Measurements from ENCODE around the gene TPSG1. TPM values are rescaled to one million over a fixed set of nuclear protein-coding genes. Genes with fewer than 3 reads are reported as not detected.

The TPSG1 gene
- total and polyA plus RNA-seq, 7 donors = 1.4 to 73.9 (median 40.7) TPM; not detected in 3

DNA sequence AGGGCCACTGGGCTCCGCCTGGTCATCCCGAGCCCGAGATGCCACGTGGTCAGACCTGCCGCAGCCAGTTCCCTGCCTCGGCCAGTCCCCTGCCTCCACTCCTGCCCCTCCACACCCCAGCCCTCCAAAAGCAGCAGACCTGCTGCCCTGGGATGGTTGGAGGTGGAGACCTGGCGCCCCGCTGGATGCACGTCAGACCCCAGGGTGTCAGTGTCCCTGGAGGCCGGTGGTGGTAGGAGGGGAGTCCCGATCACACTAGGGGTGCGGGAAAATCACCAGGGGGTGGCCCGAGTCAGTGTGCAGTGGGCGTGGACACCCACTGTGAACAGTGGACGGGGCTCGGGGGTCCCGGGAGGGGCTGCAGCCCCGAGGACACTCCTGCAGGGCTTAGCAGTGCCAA lies 26.9 kb downstream of the TPSG1 start:
- WGBS, 2 donors = 84 to 86% methylated on average over 18 of the region's 18 CpGs
- Histone ChIP-seq H3K27me3 (no peaks in the 10 kb centered on the region), H3K9me3 (no peaks in the 10 kb centered on the region), H3K4me3 (no peak overlapping the region), H3K36me3 (peaks cover 14 to 56% (median 38%) of the 10 kb centered on the region in 4 donors), H3K4me1 (peaks cover 0 to 23% (median 17%) of the 10 kb centered on the region in 4 donors), H3K27ac (peak overlapping the region in 3 of 4 donors; percentile 57 to 90 (median 83))
- TF ChIP-seq EP300 (IDR thresholded peaks at IDR 0.05) (no peak), POLR2A (IDR thresholded peaks at IDR 0.05) (no peak), POLR2AphosphoS5 (IDR thresholded peaks at IDR 0.05) (no peak)
- TF ChIP-seq, protein P1, sequence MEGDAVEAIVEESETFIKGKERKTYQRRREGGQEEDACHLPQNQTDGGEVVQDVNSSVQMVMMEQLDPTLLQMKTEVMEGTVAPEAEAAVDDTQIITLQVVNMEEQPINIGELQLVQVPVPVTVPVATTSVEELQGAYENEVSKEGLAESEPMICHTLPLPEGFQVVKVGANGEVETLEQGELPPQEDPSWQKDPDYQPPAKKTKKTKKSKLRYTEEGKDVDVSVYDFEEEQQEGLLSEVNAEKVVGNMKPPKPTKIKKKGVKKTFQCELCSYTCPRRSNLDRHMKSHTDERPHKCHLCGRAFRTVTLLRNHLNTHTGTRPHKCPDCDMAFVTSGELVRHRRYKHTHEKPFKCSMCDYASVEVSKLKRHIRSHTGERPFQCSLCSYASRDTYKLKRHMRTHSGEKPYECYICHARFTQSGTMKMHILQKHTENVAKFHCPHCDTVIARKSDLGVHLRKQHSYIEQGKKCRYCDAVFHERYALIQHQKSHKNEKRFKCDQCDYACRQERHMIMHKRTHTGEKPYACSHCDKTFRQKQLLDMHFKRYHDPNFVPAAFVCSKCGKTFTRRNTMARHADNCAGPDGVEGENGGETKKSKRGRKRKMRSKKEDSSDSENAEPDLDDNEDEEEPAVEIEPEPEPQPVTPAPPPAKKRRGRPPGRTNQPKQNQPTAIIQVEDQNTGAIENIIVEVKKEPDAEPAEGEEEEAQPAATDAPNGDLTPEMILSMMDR (IDR thresholded peaks at IDR 0.05) = no peak
- intact Hi-C loops (cut with DNase I) = no loop called here
- no peak for DNase-seq

DNA sequence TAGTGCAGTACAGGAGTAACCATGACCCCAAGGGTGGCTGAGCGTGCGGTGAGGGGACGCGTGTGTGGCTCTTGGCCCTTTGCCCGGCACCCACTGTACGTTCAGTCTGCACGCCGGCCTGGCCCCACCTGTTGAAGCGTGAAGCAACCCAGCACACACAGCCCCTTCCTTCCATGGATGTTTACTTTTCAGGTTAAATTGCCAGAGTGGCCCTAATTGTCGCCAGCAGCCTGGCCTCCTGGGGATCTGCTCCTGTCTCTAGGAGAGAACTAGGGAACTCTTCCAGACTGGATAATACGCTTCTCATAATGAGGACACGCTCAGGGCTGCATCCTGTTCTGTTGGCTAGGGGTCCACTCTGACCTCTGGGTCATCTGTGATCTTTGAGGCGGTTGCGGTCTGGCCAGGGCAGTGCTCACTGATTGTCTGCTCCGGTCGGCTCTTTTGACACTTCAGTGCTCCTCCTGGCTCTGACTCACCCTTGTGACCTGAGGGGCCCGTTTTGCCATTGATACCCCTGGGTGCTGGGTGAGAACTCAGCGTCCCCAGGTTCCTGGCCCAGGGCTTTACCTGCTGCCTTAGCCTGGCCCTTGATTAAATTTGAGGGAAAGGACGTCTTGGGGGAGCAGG lies 27.7 kb downstream of the TPSG1 start:
- intact Hi-C loops (cut with DNase I) = no loop called here
- H3K36me3 ChIP-seq = peaks cover 11 to 48% (median 31%) of the 10 kb centered on the region in 4 donors
- TF ChIP-seq POLR2A (IDR thresholded peaks at IDR 0.05) = no peak
- TF ChIP-seq POLR2AphosphoS5 (IDR thresholded peaks at IDR 0.05) = no peak
- TF ChIP-seq EP300 (IDR thresholded peaks at IDR 0.05) = no peak
- TF ChIP-seq, protein P1 (IDR thresholded peaks at IDR 0.05) = no peak
- no peak for DNase-seq
- no peak overlapping the region for H3K4me3 ChIP-seq
- peaks cover 0 to 31% (median 26%) of the 10 kb centered on the region in 4 donors for H3K4me1 ChIP-seq
- WGBS, 2 donors = 42 to 67% methylated on average over 19 of the region's 19 CpGs
- H3K9me3 ChIP-seq = no peaks in the 10 kb centered on the region
- no peaks in the 10 kb centered on the region for H3K27me3 ChIP-seq
- peak overlapping the region in 3 of 4 donors; percentile 57 to 90 (median 83) for H3K27ac ChIP-seq

DNA sequence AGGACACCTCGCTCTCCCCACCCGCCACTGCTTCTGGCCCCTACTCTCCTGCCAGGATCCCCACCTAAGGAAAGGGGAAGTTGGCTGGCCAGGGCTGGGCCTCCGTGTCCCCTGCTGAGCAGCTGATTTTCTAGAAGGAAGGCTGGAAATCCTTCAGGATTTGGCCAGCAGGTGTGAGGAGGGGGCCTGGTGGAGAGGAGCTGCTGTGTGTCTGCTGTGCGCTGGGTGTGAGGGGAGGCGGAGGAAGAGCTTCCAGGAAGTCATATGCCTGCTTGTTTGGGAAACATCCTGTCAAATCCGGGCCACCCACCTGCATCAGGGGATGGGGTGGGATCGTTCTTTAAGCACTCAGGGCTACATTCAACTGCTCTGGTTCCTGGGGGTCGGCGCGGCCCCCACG lies 28.6 kb downstream of the TPSG1 start:
- Histone ChIP-seq H3K9me3 (no peaks in the 10 kb centered on the region), H3K36me3 (peaks cover 2 to 39% (median 23%) of the 10 kb centered on the region in 4 donors), H3K4me1 (peaks cover 0 to 40% (median 34%) of the 10 kb centered on the region in 4 donors), H3K4me3 (no peak overlapping the region), H3K27me3 (no peaks in the 10 kb centered on the region), H3K27ac (peak overlapping the region in 3 of 4 donors; percentile 57 to 90 (median 83))
- intact Hi-C loops (cut with DNase I) = no loop called here
- no peak for DNase-seq
- no peak for TF ChIP-seq EP300 (IDR thresholded peaks at IDR 0.05)
- 62% methylated on average over 11 of the region's 11 CpGs for WGBS, 2 donors

DNA sequence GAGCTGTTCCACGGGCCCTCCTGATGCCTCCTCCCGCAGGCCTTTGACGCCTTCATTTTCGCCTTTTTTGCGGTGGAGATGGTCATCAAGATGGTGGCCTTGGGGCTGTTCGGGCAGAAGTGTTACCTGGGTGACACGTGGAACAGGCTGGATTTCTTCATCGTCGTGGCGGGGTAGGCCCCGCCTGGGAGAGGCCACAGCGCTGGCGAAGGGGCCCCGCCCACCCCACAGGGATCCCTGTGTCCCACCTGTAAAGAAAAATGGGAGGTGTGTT lies 29.7 kb downstream of the TPSG1 start:
- no peak for DNase-seq
- no peaks in the 10 kb centered on the region for H3K9me3 ChIP-seq
- WGBS, 2 donors = 69 to 73% methylated on average over 14 of the region's 14 CpGs
- peak overlapping the region in 3 of 4 donors; percentile 83 to 90 (median 87) for H3K27ac ChIP-seq
- H3K4me3 ChIP-seq = no peak overlapping the region
- peaks cover 0 to 28% (median 11%) of the 10 kb centered on the region in 4 donors for H3K36me3 ChIP-seq
- no peaks in the 10 kb centered on the region for H3K27me3 ChIP-seq
- no peak for TF ChIP-seq POLR2A (IDR thresholded peaks at IDR 0.05)
- no peak for TF ChIP-seq EP300 (IDR thresholded peaks at IDR 0.05)
- no peak for TF ChIP-seq POLR2AphosphoS5 (IDR thresholded peaks at IDR 0.05)
- TF ChIP-seq, protein P1 (IDR thresholded peaks at IDR 0.05) = no peak
- peaks cover 0 to 46% (median 43%) of the 10 kb centered on the region in 4 donors for H3K4me1 ChIP-seq
- intact Hi-C loops (cut with DNase I) = loop anchor here (2.0 kb wide), 1 partner anchor 45 kb away; no protein-coding TSS in a partner anchor

DNA sequence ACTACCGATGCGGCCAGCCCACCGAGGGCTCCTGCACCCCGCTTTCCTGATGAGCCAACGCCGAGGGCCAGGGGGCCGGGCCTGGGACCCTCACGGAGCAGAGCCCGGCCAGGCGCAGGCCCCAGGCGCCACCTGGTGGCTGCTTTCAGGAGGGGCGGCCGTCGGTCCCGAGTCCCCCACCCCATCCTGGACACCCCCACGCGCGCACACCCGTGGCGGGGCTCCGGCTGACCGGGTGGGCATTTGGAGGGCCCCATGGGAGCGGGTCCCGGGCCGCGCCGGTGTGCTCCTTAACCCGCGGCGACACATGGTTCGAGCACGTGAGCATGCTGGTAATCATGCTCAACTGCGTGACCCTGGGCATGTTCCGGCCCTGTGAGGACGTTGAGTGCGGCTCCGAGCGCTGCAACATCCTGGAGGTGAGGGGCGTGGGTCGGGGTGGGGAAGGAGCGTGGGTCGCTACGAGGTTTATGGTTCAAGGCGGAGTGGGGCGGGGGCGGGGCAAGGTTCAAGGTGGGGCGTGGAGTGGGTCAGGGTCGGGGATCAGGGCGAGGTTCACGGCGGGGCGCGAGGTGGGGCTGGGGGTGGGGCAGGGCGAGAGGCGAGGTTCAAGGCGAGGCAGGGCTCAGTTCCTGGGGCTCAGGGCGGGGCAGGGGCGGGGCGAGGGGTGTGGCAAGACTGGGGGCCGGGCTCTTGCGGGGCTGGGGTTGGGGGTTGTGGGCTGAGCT lies 30.2 kb downstream of the TPSG1 start:
- H3K27ac ChIP-seq = peak overlapping the region; percentile 79 to 90 (median 85)
- intact Hi-C loops (cut with DNase I) = loop anchor here (1.0 to 2.0 kb wide), 2 partner anchors 44 to 89 kb away; no protein-coding TSS in a partner anchor
- H3K9me3 ChIP-seq = no peaks in the 10 kb centered on the region
- peaks cover 0 to 51% (median 48%) of the 10 kb centered on the region in 4 donors for H3K4me1 ChIP-seq
- TF ChIP-seq EP300 (IDR thresholded peaks at IDR 0.05) (no peak), POLR2A (IDR thresholded peaks at IDR 0.05) (no peak), POLR2AphosphoS5 (IDR thresholded peaks at IDR 0.05) (no peak)
- TF ChIP-seq, protein P1 (IDR thresholded peaks at IDR 0.05) = peak; percentile 75 to 92 (median 82)
- no peaks in the 10 kb centered on the region for H3K27me3 ChIP-seq
- 20 to 34% methylated on average over 61 of the region's 61 CpGs for WGBS, 2 donors
- no peak for DNase-seq
- peaks cover 0 to 23% (median 7%) of the 10 kb centered on the region in 4 donors for H3K36me3 ChIP-seq
- no peak overlapping the region for H3K4me3 ChIP-seq
